A673 (cell line): ENCODE data around the gene SYVN1.

Source experiments
- CTCF ChIP-seq: fragments of 300-800, 200-600 bp; sonication (generic); conservative IDR thresholded peaks from 2 replicates; pipeline ENCODE4 v1.5.1; 2017; ENCODE audit warnings: low read depth, mild to moderate bottlenecking, antibody characterized with exemption, low read length, moderate library complexity, mixed read lengths
- EZH2 ChIP-seq: fragments of 200-600 bp; sonication (generic); IDR thresholded peaks from 2 replicates; pipeline ENCODE4 v1.6.1; 2017; ENCODE audit warnings: borderline replicate concordance, low read depth, mild to moderate bottlenecking, mixed read lengths, antibody characterized with exemption, low read length; ENCODE audit not compliant: poor library complexity, severe bottlenecking

GRCh38 chr11:65131417-65131776 is 2.9 kb downstream of the SYVN1 start:
- TF ChIP-seq CTCF (no peak), EZH2 (no peak)
